GM10266 (cell line): ENCODE data around the gene CCNB2.
A peak's percentile ranks its signal among the peaks of the same experiment; 100 is the strongest.

Experiments
- DNase-seq: peaks from one replicate; pipeline ENCODE4 v3.0.0; 2012; ENCODE audit errors: extremely low spot score
- TF ChIP-seq, protein P1 (sequence below): IDR thresholded peaks from 2 replicates; pipeline ENCODE4 v1.5.1; 2012; ENCODE audit warnings: mild to moderate bottlenecking, low read depth; ENCODE audit not compliant: control insufficient read depth, insufficient read depth; ENCODE audit errors: missing control alignments

The CCNB2 gene

DNA sequence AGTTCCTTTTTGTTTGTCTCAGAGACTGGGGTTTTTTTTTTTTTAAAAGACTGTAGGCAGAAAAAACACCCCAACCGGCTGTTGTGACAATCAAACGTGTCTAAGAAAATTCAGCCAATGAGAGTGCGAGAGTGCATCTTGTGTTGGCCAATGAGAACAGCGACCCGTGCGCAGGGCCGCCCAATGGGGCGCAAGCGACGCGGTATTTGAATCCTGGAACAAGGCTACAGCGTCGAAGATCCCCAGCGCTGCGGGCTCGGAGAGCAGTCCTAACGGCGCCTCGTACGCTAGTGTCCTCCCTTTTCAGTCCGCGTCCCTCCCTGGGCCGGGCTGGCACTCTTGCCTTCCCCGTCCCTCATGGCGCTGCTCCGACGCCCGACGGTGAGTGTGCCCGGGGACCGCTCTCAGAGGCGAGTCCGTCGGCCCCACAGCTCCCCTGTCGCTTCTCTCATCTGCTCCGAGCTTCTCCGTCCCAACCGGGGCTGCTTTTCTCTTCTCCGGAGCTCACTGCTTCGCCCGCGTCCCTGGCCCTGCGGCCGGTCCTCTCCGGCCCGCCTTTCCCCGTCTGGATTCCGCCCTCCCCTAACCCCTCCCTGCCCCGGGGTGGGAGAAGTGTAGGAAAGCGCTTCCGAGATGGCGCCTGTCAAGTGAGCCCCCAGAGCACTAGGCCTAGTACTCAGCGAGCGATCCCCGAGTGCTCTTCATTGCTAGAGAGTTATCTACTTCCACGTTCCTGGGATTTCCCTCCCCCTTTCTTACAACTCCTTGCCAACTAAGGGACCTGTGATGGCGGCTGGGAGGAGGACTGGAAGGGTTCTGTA is at the start of gene CCNB2:
TSS of gene CCNB2 (plus strand) at position 235 of the 821 bp plus-strand sequence. CDS start at position 358, 123 bp downstream.
- TF ChIP-seq, protein P1, sequence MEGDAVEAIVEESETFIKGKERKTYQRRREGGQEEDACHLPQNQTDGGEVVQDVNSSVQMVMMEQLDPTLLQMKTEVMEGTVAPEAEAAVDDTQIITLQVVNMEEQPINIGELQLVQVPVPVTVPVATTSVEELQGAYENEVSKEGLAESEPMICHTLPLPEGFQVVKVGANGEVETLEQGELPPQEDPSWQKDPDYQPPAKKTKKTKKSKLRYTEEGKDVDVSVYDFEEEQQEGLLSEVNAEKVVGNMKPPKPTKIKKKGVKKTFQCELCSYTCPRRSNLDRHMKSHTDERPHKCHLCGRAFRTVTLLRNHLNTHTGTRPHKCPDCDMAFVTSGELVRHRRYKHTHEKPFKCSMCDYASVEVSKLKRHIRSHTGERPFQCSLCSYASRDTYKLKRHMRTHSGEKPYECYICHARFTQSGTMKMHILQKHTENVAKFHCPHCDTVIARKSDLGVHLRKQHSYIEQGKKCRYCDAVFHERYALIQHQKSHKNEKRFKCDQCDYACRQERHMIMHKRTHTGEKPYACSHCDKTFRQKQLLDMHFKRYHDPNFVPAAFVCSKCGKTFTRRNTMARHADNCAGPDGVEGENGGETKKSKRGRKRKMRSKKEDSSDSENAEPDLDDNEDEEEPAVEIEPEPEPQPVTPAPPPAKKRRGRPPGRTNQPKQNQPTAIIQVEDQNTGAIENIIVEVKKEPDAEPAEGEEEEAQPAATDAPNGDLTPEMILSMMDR: no peak
- peak; percentile 90 for DNase-seq

DNA sequence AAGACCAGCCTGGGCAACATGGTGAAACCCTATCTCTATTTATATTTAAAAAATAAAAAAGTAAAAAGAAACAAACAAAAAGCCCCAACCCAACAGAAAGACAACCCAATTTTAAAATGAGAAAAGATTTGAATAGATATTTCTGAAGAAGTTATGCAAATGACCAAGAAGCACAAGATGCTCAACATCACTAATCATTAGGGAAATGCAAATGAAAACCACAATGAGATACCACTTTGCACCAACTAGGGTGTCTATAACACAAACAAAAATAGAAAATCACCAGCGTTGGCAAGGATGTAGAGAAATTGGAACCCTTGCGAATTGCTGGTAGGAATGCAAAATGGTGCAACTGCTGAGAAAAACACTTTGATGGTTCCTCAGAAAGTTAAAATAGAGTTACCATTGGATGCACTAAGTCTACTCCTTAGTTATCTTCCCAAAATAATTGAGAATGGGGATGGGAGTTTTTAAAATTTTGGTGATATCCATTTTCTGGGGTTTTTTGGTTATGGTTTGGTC is 45.8 kb upstream of the CCNB2 start:
- TF ChIP-seq, protein P1: no peak
- DNase-seq: no peak

DNA sequence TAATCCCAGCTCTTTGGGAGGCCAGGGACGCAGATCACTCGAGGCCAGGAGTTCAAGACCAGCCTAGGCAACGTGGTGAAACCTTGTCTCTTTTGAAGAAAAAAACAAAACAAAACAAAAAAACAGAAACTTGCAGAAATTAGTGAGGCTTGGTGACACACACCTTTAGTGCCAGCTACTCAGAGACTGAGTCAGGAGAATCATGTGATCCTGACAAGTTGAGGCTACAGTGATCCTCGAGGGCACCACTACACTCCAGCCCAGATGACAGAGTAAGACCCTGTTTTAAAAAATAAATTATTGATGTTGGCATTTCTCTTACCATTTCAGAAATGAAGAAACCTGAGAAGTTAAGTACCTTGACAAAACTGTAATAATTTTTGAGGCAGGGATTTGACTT is 44.6 kb upstream of the CCNB2 start:
- TF ChIP-seq, protein P1: no peak
- DNase-seq: no peak

DNA sequence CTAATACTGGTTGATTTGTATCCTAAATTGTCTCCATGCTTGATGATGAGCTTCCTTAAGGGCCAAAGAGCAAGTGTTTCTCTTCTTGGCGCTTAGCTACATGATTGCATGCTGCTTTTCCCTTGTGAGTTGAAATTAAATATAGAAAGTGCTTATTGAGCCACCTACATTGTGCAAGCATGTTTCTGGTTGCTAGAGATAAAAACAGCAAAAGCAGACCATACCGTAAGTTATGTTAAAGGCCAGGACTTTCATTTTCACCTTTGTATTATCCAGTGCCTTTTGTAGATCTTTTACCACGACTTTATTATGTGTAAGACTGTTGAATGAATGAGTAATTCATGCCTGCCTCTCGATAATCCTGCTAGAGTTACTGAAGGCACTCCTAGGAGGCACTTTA is 41.9 kb upstream of the CCNB2 start:
- no peak for DNase-seq
- TF ChIP-seq, protein P1: no peak

DNA sequence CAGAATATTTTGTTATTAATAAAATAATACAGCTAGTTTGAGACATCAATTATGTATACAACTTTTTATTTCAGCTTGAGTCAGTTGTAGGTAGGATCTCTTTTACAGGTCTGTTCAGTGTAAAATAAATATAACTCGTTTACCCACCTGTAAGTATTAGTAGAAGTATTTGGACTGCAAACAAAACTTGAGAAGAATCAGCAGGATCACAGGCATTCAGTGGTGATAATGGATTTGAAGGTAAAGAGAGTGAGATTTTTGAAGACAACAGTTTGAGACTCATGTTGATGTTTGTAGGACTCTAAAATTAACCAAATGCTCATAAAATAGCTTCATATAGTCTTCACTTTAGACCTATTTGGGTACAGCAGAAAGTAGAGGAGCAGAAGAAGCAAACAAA is 35.5 kb upstream of the CCNB2 start:
- no peak for DNase-seq
- TF ChIP-seq, protein P1: no peak

DNA sequence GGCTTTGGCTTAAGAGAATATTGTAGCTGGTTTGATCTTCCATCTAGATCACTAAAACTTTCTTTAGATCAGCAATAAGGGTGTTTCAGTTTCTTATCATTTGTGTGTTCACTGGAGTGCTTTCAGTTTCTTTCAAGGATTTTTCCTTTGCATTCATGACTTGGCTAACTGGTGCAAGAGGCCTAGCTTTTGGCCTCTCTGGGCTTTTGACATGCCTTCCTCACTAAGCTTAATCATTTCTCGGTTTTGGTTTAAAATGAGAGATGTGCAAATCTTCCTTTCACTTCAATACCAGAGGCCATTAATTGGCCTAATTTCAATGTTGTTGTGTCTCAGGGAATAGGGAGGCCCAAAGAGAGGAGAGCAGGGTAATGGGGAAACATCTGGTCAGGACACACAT is 30.3 kb upstream of the CCNB2 start:
- TF ChIP-seq, protein P1: no peak
- no peak for DNase-seq

DNA sequence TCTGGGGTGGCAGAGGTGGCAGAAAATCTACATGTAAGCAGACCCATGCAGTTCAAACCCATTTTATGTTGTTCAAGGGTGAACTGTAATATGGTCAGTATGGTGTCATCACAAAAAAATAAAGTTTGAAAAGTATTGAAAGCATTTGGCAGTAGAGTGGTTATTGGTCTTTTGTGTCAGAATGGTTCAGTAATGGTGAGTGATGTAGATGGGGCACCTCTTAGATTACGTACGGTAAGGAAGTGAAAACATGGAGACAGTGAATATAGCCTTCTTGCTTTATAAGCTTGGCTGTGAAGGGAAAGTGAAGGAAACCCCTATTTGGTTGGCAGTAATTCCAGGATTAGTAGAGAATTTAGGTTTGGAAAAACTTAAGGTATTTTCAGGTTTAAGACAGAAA is 17.2 kb upstream of the CCNB2 start:
- TF ChIP-seq, protein P1: no peak
- DNase-seq: no peak
